Neural cell (in vitro differentiated cells): Measurements from ENCODE around the gene NID2. TPM values are rescaled to one million over a fixed set of nuclear protein-coding genes. Genes with fewer than 3 reads are reported as not detected.

Source experiments
- H2AFZ ChIP-seq: fragments of 200-600, 300-800 bp; sonication (generic), shearing (Covaris generic); 2 replicates; pipeline ENCODE4 v1.6.0; 2014; ENCODE audit warnings: low read depth, mild to moderate bottlenecking, antibody characterized with exemption, low read length, moderate library complexity
- H3F3A ChIP-seq: fragments of 200-600 bp; shearing (Covaris generic); 2 replicates; pipeline ENCODE4 v1.6.1; 2016; ENCODE audit warnings: mild to moderate bottlenecking, moderate library complexity, mixed read lengths, antibody characterized with exemption, low read length; ENCODE audit not compliant: insufficient read depth, poor library complexity, severe bottlenecking
- H3K27ac ChIP-seq: fragments of 200-600, 300-800 bp; sonication (generic), shearing (Covaris generic); 2 replicates; pipeline ENCODE4 v1.5.1; 2014; ENCODE audit warnings: mild to moderate bottlenecking, low read length, moderate library complexity
- H3K27me3 ChIP-seq: fragments of 300-800, 200-600 bp; sonication (generic), shearing (Covaris generic); 2 replicates; pipeline ENCODE4 v1.6.0; 2014; ENCODE audit warnings: mild to moderate bottlenecking, low read depth, low read length, moderate library complexity; ENCODE audit not compliant: insufficient read depth
- H3K36me3 ChIP-seq: fragments of 300-800, 200-600 bp; sonication (generic), shearing (Covaris generic); 2 replicates; pipeline ENCODE4 v1.5.1; 2014; ENCODE audit warnings: mild to moderate bottlenecking, antibody characterized with exemption, low read length, moderate library complexity; ENCODE audit not compliant: insufficient read depth
- H3K4me2 ChIP-seq: fragments of 300-800, 200-600 bp; sonication (generic), shearing (Covaris generic); 2 replicates; pipeline ENCODE4 v1.6.0; 2014; ENCODE audit warnings: mild to moderate bottlenecking, low read length
- H3K4me3 ChIP-seq: fragments of 300-800, 200-600 bp; sonication (generic), shearing (Covaris generic); 2 replicates; pipeline ENCODE4 v1.5.1; 2014; ENCODE audit warnings: mild to moderate bottlenecking, low read length, moderate library complexity
- H3K79me2 ChIP-seq: fragments of 200-600 bp; shearing (Covaris generic); replicated peaks from 2 replicates; pipeline ENCODE4 v1.6.0; 2014; ENCODE audit warnings: mild to moderate bottlenecking, low read length, moderate library complexity; ENCODE audit not compliant: insufficient read depth
- H3K9ac ChIP-seq: fragments of 300-800, 200-600 bp; sonication (generic), shearing (Covaris generic); 2 replicates; pipeline ENCODE4 v1.6.1; 2016; ENCODE audit warnings: mild to moderate bottlenecking, low read length, mixed read lengths
- H3K9me2 ChIP-seq: fragments of 200-600 bp; shearing (Covaris generic); 2 replicates; pipeline ENCODE4 v1.6.1; 2016; ENCODE audit warnings: mild to moderate bottlenecking, low read length, mixed read lengths; ENCODE audit not compliant: insufficient read depth
- H3K9me3 ChIP-seq: fragments of 200-600, 300-800 bp; sonication (generic), shearing (Covaris generic); 2 replicates; pipeline ENCODE4 v1.6.1; 2016; ENCODE audit warnings: mild to moderate bottlenecking, mixed run types, low read length, moderate library complexity, mixed read lengths
- H4K20me1 ChIP-seq: fragments of 200-600 bp; shearing (Covaris generic); 2 replicates; pipeline ENCODE4 v1.6.1; 2016; ENCODE audit warnings: mild to moderate bottlenecking, mixed run types; ENCODE audit not compliant: insufficient read depth
- EP300 ChIP-seq: fragments of 450-650 bp; conservative IDR thresholded peaks from 2 replicates; pipeline ENCODE4 v1.6.1; 2014; ENCODE audit warnings: antibody characterized with exemption, mild to moderate bottlenecking, moderate library complexity; ENCODE audit not compliant: poor library complexity, severe bottlenecking
- EZH2 ChIP-seq: fragments of 200-600, 300-800 bp; shearing (Covaris generic), sonication (generic); IDR thresholded peaks from 2 replicates; pipeline ENCODE4 v1.6.1; 2014; ENCODE audit warnings: antibody characterized with exemption, low read length, borderline replicate concordance, mild to moderate bottlenecking; ENCODE audit not compliant: insufficient read depth, poor library complexity, severe bottlenecking
- MXI1 ChIP-seq: fragments of 450-650 bp; conservative IDR thresholded peaks from 2 replicates; pipeline ENCODE4 v1.6.1; 2014; ENCODE audit warnings: antibody characterized with exemption, mild to moderate bottlenecking; ENCODE audit not compliant: poor library complexity, severe bottlenecking
- POLR2AphosphoS5 ChIP-seq: IDR thresholded peaks from 2 replicates; pipeline ENCODE4 v1.6.1; 2012
- RAD21 ChIP-seq: fragments of 450-650 bp; conservative IDR thresholded peaks from 2 replicates; pipeline ENCODE4 v1.6.1; 2014; ENCODE audit warnings: antibody characterized with exemption, mild to moderate bottlenecking, moderate library complexity
- REST ChIP-seq: IDR thresholded peaks from 2 replicates; pipeline ENCODE4 v1.6.1; 2012; ENCODE audit warnings: borderline replicate concordance
- SMC3 ChIP-seq: fragments of 450-650 bp; conservative IDR thresholded peaks from 2 replicates; pipeline ENCODE4 v1.6.1; 2014; ENCODE audit warnings: antibody characterized with exemption, mild to moderate bottlenecking, moderate library complexity; ENCODE audit not compliant: poor library complexity
- TAF1 ChIP-seq: IDR thresholded peaks from 2 replicates; pipeline ENCODE4 v1.6.1; 2012; ENCODE audit warnings: low read depth
- polyA plus RNA-seq: library from polyadenylated mRNA; depleted of rRNA; stranded (reverse); fragments of >200 nt; gene quantifications from 2 replicates; pipeline ENCODE4 v1.2.3, GENCODE V29; 2014
- TF ChIP-seq, protein P1 (sequence below): fragments of 450-650 bp; IDR thresholded peaks from 2 replicates; pipeline ENCODE4 v1.5.1; 2014; ENCODE audit warnings: antibody characterized with exemption, mild to moderate bottlenecking, moderate library complexity; ENCODE audit not compliant: poor library complexity, severe bottlenecking

NID2 gene
- polyA plus RNA-seq, 1 donor from 2014 or later: 1.1 TPM

- Histone ChIP-seq H2AFZ (no peak overlapping the region), H3K27me3 (no peaks in the 10 kb centered on the region), H3F3A (no peaks in the 10 kb centered on the region), H3K79me2 (no peaks in the 10 kb centered on the region), H3K4me2 (no peak overlapping the region), H3K27ac (no peak overlapping the region), H3K4me3 (no peak overlapping the region), H3K9ac (no peak overlapping the region), H4K20me1 (no peaks in the 10 kb centered on the region), H3K36me3 (no peaks in the 10 kb centered on the region), H3K9me2 (no peaks in the 10 kb centered on the region), H3K9me3 (no peaks in the 10 kb centered on the region)
- TF ChIP-seq SMC3 (no peak), MXI1 (no peak), EP300 (no peak), RAD21 (no peak), POLR2AphosphoS5 (no peak), TAF1 (no peak), REST (no peak), EZH2 (no peak)
- TF ChIP-seq, protein P1, sequence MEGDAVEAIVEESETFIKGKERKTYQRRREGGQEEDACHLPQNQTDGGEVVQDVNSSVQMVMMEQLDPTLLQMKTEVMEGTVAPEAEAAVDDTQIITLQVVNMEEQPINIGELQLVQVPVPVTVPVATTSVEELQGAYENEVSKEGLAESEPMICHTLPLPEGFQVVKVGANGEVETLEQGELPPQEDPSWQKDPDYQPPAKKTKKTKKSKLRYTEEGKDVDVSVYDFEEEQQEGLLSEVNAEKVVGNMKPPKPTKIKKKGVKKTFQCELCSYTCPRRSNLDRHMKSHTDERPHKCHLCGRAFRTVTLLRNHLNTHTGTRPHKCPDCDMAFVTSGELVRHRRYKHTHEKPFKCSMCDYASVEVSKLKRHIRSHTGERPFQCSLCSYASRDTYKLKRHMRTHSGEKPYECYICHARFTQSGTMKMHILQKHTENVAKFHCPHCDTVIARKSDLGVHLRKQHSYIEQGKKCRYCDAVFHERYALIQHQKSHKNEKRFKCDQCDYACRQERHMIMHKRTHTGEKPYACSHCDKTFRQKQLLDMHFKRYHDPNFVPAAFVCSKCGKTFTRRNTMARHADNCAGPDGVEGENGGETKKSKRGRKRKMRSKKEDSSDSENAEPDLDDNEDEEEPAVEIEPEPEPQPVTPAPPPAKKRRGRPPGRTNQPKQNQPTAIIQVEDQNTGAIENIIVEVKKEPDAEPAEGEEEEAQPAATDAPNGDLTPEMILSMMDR: no peak
Observed at GRCh38 chr14:52048116-52048515, 20.7 kb downstream of the NID2 start.

DNA sequence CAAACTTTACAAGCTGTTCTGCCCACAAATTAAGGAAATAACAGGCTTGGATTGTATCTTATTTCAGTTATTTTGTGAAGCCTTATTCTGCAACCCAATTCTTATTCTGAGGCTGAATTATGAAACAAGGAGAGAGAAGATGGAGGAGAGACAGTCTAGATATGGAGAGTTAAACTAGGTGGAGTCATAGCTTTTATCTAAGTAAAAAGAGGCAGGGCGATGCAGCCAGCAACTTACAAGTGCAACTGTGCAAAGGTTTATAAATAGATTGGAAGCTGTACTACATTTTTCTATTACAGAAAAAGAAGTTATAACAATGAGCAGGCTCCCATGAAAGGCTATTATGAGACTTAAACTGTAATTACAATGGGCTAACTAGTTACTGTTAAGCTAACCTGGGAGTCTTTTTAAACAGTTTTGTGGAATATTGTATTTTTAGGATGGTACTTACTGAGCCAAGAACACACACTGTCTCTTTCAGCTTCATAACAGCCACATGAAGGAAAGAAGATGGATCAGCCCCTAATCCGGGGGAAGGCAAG is 22.4 kb downstream of the NID2 start:
- Histone ChIP-seq H4K20me1 (no peaks in the 10 kb centered on the region), H3K4me2 (no peak overlapping the region), H3K79me2 (no peaks in the 10 kb centered on the region), H2AFZ (no peak overlapping the region), H3K36me3 (no peaks in the 10 kb centered on the region), H3K9me3 (no peaks in the 10 kb centered on the region), H3K9ac (no peak overlapping the region), H3K27ac (no peak overlapping the region), H3K9me2 (no peaks in the 10 kb centered on the region), H3K4me3 (no peak overlapping the region), H3F3A (no peaks in the 10 kb centered on the region), H3K27me3 (no peaks in the 10 kb centered on the region)
- TF ChIP-seq POLR2AphosphoS5 (no peak), RAD21 (no peak), EP300 (no peak), TAF1 (no peak), REST (no peak), MXI1 (no peak), EZH2 (no peak), SMC3 (no peak)
- TF ChIP-seq, protein P1: no peak
